PC-3 (cell line): ENCODE measurements around the gene LIM2. TPM values are rescaled to one million over a fixed set of nuclear protein-coding genes. Genes with fewer than 3 reads are reported as not detected.

ENCODE experiments used
- ATAC-seq: fragments of 200-7000 bp; cut with Tn5 transposase; 2 replicates; pipeline ENCODE4 v1.9.1; 2020; ENCODE audit warnings: mild to moderate bottlenecking, moderate library complexity
- BruUV-seq: library from RNA; stranded (reverse); fragments of 400-500 nt; replicated peaks from 2 replicates; lab custom pipeline; 2021; lab: Mats Ljungman, UMichigan
- CTCF ChIA-PET: fragments of 300-600 bp; sonication (Branson Sonifier 250); formaldehyde crosslinking; loops from one replicate; lab custom pipeline; 2022; ENCODE audit warnings: antibody characterized with exemption; lab: Charles Lee
- POLR2A ChIA-PET: fragments of 300-600 bp; sonication (Branson Sonifier 250); formaldehyde crosslinking; loops from one replicate; lab custom pipeline; 2022; ENCODE audit warnings: antibody characterized with exemption; ENCODE audit not compliant: unreplicated experiment; lab: Charles Lee
- DNase-seq: peaks from one replicate; pipeline ENCODE4 v3.0.0-alpha.2; 2015
- H2AFZ ChIP-seq: fragments of 300-600 bp; sonication (generic); 2 replicates; pipeline ENCODE4 v1.6.0; 2016; ENCODE audit warnings: antibody characterized with exemption, low read length
- H3F3A ChIP-seq: fragments of 300-600 bp; sonication (generic); one replicate; pipeline ENCODE4 v1.6.0; 2017; ENCODE audit warnings: antibody characterized with exemption, low read length, control low read depth, mild to moderate bottlenecking; ENCODE audit not compliant: unreplicated experiment
- H3K27ac ChIP-seq: fragments of 300-600 bp; sonication (generic); 2 replicates; pipeline ENCODE4 v1.5.1; 2016; ENCODE audit warnings: mild to moderate bottlenecking, low read length
- H3K27me3 ChIP-seq: fragments of 300-600 bp; sonication (generic); 2 replicates; pipeline ENCODE4 v1.6.1; 2016; ENCODE audit warnings: low read length, mixed read lengths
- H3K36me3 ChIP-seq: fragments of 300-600 bp; sonication (generic); 2 replicates; pipeline ENCODE4 v1.6.1; 2016; ENCODE audit warnings: low read depth, mixed run types, low read length, mixed read lengths
- H3K4me1 ChIP-seq: fragments of 300-600 bp; sonication (generic); 2 replicates; pipeline ENCODE4 v1.5.1; 2016; ENCODE audit warnings: low read length; ENCODE audit not compliant: insufficient read depth
- H3K4me2 ChIP-seq: fragments of 300-600 bp; sonication (generic); 2 replicates; pipeline ENCODE4 v1.6.0; 2016; ENCODE audit warnings: low read length
- H3K4me3 ChIP-seq: fragments of 300-600 bp; sonication (generic); 2 replicates; pipeline ENCODE4 v1.5.1; 2016; ENCODE audit warnings: mild to moderate bottlenecking, low read length, mixed read lengths
- H3K79me2 ChIP-seq: fragments of 300-600 bp; sonication (generic); 2 replicates; pipeline ENCODE4 v1.6.1; 2017; ENCODE audit warnings: low read length, mixed read lengths
- H3K9ac ChIP-seq: fragments of 300-600 bp; sonication (generic); 2 replicates; pipeline ENCODE4 v1.6.0; 2016; ENCODE audit warnings: mild to moderate bottlenecking, low read length
- H3K9me2 ChIP-seq: fragments of 300-600 bp; sonication (generic); replicated peaks from 2 replicates; pipeline ENCODE4 v1.6.1; 2016; ENCODE audit warnings: mixed run types, low read length, mixed read lengths
- H3K9me3 ChIP-seq: fragments of 300-600 bp; sonication (generic); 2 replicates; pipeline ENCODE4 v1.6.1; 2016; ENCODE audit warnings: low read length, mixed read lengths
- H4K20me1 ChIP-seq: fragments of 300-600 bp; sonication (generic); 2 replicates; pipeline ENCODE4 v1.6.1; 2016; ENCODE audit warnings: low read length, mixed read lengths
- CTCF ChIP-seq: fragments of 300-600 bp; sonication (generic); conservative IDR thresholded peaks from 2 replicates; pipeline ENCODE4 v1.5.1; 2017; ENCODE audit warnings: antibody characterized with exemption, low read depth, mild to moderate bottlenecking, low read length
- EZH2 ChIP-seq: fragments of 300-600 bp; sonication (generic); IDR thresholded peaks from one replicate; pipeline ENCODE4 v1.6.1; 2017; ENCODE audit warnings: antibody characterized with exemption, mild to moderate bottlenecking, low read length; ENCODE audit not compliant: unreplicated experiment
- EZH2phosphoT487 ChIP-seq: fragments of 300-600 bp; sonication (generic); IDR thresholded peaks from 2 replicates; pipeline ENCODE4 v1.6.1; 2018; ENCODE audit warnings: mild to moderate bottlenecking, antibody characterized with exemption, low read length, borderline replicate concordance
- intact Hi-C: fragments of 100-400 bp; cut with micrococcal nuclease; formaldehyde crosslinking; loops from 2 replicates; pipeline ENCODE4 v1.9.0; 2023
- total RNA-seq: library from RNA; depleted of rRNA; stranded (reverse); fragments of >200 nt; gene quantifications from 2 replicates; pipeline ENCODE4 v1.2.3, GENCODE V29; 2014

LIM2 gene
- total RNA-seq, 1 experiment from 2014 or later: not detected

DNA sequence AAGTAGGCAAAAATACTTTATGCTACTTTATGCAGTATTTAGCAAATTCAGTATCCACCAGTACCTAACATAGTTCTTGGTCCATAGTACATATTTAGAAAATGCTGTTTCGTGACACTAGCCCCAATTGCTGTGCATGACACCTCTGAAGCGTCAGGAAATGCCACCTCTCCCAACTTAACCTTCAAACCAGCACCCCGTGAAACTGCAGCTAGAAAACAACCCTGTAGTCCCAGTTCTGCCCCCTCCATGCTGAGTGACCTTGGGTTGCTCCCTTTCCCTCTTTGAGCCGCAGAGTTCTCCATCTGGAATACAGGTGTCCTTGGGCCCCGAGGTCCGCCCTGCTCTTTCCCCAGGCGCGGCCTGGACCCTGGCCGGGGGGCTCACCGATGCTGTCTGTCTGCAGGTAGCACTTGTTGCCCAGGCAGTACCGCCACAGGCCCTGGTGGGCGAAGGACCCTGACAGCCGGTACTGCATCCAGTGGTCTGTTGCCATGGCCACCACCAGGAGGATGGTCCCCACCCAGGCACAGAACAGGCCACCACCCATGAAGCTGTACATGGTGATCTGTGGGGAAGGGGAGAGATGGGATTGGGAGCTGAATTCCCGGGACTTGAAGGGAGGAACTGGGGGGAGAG is 773 bp downstream of the LIM2 start:
- H4K20me1 ChIP-seq: no peaks in the 10 kb centered on the region
- H3K4me3 ChIP-seq: no peak overlapping the region
- TF ChIP-seq CTCF (no peak), EZH2phosphoT487 (no peak), EZH2 (no peak)
- no peaks in the 10 kb centered on the region for H3F3A ChIP-seq
- no peaks in the 10 kb centered on the region for H3K36me3 ChIP-seq
- no peaks in the 10 kb centered on the region for H3K9me2 ChIP-seq
- H3K27me3 ChIP-seq: no peaks in the 10 kb centered on the region
- H3K4me1 ChIP-seq: no peaks in the 10 kb centered on the region
- no TSS peak for BruUV-seq
- no peak overlapping the region for H3K27ac ChIP-seq
- H3K79me2 ChIP-seq: no peaks in the 10 kb centered on the region
- ChIA-PET CTCF (no interaction called here), POLR2A (no interaction called here)
- H3K9me3 ChIP-seq: no peaks in the 10 kb centered on the region
- intact Hi-C loops: no loop called here
- DNase-seq (no peak), ATAC-seq (no peak)
- H3K9ac ChIP-seq: no peak overlapping the region
- no peak overlapping the region for H2AFZ ChIP-seq
- no peak overlapping the region for H3K4me2 ChIP-seq

DNA sequence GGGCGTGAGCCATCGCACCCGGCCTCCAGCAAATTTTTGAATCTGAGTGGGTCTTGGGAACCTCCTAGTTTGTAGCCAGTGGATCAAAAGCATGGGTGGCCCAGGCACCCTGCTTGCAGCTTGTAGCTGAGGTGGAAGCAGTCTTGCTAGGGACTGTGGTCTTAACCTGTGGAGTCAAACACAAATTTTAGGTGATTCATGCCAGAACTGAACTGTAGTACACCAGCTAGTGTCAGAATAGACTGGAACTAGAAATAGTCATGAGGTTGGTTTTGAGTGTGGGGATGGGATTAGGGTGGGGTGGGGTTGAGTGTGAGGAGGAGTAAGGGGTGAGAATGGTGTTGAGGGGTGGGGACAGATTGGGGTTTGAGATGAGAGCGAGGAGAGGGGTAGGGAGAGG is 5.8 kb downstream of the LIM2 start:
- Histone ChIP-seq H3K9me3 (no peaks in the 10 kb centered on the region), H3K27me3 (no peaks in the 10 kb centered on the region), H3K9ac (no peak overlapping the region), H3K4me1 (peaks cover 3% of the 10 kb centered on the region; the same call in 1 of the 2 replicates), H3K4me2 (no peak overlapping the region), H3K36me3 (no peaks in the 10 kb centered on the region), H3K79me2 (no peaks in the 10 kb centered on the region), H3K4me3 (no peak overlapping the region), H3K27ac (no peak overlapping the region), H4K20me1 (no peaks in the 10 kb centered on the region), H3K9me2 (no peaks in the 10 kb centered on the region), H3F3A (no peaks in the 10 kb centered on the region), H2AFZ (no peak overlapping the region)
- intact Hi-C loops: no loop called here
- TF ChIP-seq EZH2phosphoT487: no peak
- TF ChIP-seq CTCF: no peak
- no peak for TF ChIP-seq EZH2
- CTCF ChIA-PET: no interaction called here
- DNase-seq (no peak), ATAC-seq (no peak)
- no TSS peak for BruUV-seq
- POLR2A ChIA-PET: no interaction called here

GRCh38 chr19:51380379-51380778 is 7.4 kb downstream of the LIM2 start:
- no peak overlapping the region for H3K4me2 ChIP-seq
- ChIA-PET POLR2A (no interaction called here), CTCF (no interaction called here)
- H3K4me3 ChIP-seq: no peak overlapping the region
- no peaks in the 10 kb centered on the region for H3K36me3 ChIP-seq
- no peaks in the 10 kb centered on the region for H4K20me1 ChIP-seq
- no peaks in the 10 kb centered on the region for H3K79me2 ChIP-seq
- no peaks in the 10 kb centered on the region for H3F3A ChIP-seq
- ATAC-seq (no peak), DNase-seq (no peak)
- no peaks in the 10 kb centered on the region for H3K27me3 ChIP-seq
- TF ChIP-seq EZH2phosphoT487: no peak
- H3K9ac ChIP-seq: no peak overlapping the region
- H3K27ac ChIP-seq: no peak overlapping the region
- intact Hi-C loops: no loop called here
- no peaks in the 10 kb centered on the region for H3K9me2 ChIP-seq
- H3K9me3 ChIP-seq: no peaks in the 10 kb centered on the region
- BruUV-seq: no TSS peak
- H2AFZ ChIP-seq: no peak overlapping the region
- H3K4me1 ChIP-seq: peaks cover 3% of the 10 kb centered on the region; the same call in 1 of the 2 replicates
